A549 treated with AZD9567 at 1 μM for 4 hours (cell line): Measurements from ENCODE around the gene SEC23B. TPM values are rescaled to one million over a fixed set of nuclear protein-coding genes. Genes with fewer than 3 reads are reported as not detected.

Experiments used
- total RNA-seq: library from RNA; stranded (reverse); fragments of 200-300 nt; extraction: Qiagen RNA extraction; gene quantifications from 5 replicates; pipeline ENCODE4 v1.2.3, GENCODE V29; 2022; ENCODE audit not compliant: insufficient read depth

SEC23B gene
- 53.7 to 59.9 TPM (median 55.2 TPM) in 5 replicates for total RNA-seq

GRCh38 chr20:18507218-18508191 lies at the start of gene SEC23B:
Gene SEC23B, plus strand, starts transcription at chr20:18507940. Its CDS starts 2,896 bp downstream, at chr20:18510836.

GRCh38 chr20:18466894-18467730 lies 40.6 kb upstream of the SEC23B start, which contains the start of the genes DZANK1 and POLR3F:
Gene DZANK1, minus strand, starts transcription at chr20:18467030. Its CDS starts 1,672 bp downstream, at chr20:18465358.
Gene POLR3F, plus strand, starts transcription at chr20:18467390. Its CDS starts 117 bp downstream, at chr20:18467507.

GRCh38 chr20:18496740-18497592 lies 10.8 kb upstream of the SEC23B start, which contains the start of gene RBBP9:
Gene RBBP9, minus strand, starts transcription at chr20:18497225. Its CDS starts 58 bp downstream, at chr20:18497167.

DNA sequence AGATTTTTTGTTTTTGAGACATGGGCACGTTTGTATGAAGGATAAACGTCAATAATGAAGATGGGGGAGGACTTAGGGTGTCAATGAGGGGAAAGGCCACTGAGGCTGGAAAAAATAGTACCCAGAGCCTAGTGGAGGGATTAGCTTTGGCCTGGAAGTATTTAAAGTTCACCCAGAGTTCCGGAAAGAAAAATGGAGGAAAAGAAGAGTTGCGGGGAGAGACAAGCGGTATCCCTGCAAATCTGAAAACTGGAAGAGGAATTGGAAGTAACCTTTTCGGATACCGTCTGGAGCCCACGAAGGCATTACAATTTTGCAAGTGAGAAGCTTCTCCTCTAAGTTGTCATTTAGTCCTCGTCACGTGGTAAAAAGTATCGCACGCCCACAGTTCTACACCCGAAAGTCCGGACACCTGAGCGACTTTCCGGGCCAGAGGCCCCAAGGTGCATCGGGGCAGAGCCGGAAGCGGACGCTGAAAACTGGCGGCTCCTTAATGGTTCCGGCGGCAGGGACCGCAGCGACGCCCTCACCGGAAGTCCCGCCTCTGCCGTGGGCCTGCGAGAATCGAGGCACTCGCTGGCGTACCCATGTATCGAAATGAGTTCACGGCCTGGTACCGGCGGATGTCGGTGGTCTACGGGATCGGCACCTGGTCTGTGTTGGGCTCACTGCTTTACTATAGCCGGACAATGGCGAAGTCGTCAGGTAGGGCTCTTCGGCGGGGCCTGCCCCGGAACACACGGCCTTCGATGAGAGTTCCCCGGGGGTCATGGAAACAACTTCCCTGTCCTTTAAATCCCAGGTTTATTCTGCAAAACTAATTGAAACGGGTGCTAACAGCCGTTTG lies 59.4 kb downstream of the SEC23B start, which contains the start of gene SMIM26:
SMIM26 (plus strand) TSS at position 541 of the 847 bp plus-strand sequence; CDS start at position 588, 47 bp downstream.

GRCh38 chr20:18587665-18588573 lies 80.2 kb downstream of the SEC23B start, which contains the start of gene DTD1:
Gene DTD1, plus strand, starts transcription at chr20:18588054. Its CDS starts 19 bp downstream, at chr20:18588073.

Other genes with a start within 250 kb of the SEC23B start
- gene ZNF133, start 219.4 kb upstream of the SEC23B start, total RNA-seq: 4.2 to 12.9 TPM (median 11.5 TPM) in 5 replicates
- 2.8 to 6.3 TPM (median 3.1 TPM) in 5 replicates for gene DZANK1, start 40.9 kb upstream of the SEC23B start, total RNA-seq
- 14.5 to 30.3 TPM (median 16.2 TPM) in 5 replicates for gene POLR3F, start 40.5 kb upstream of the SEC23B start, total RNA-seq
- 11.5 to 14.5 TPM (median 13.4 TPM) in 5 replicates for gene RBBP9, start 10.7 kb upstream of the SEC23B start, total RNA-seq
- gene SMIM26, start 59.5 kb downstream of the SEC23B start, total RNA-seq: 119 to 136 TPM (median 125 TPM) in 5 replicates
- gene DTD1, start 80.1 kb downstream of the SEC23B start, total RNA-seq: 73.6 to 78.9 TPM (median 78.1 TPM) in 5 replicates